SKM-1 (cell line): ENCODE results near the gene DAP.

Experiments used
- DNase-seq: peaks from one replicate; lab custom pipeline; 2025; ENCODE audit not compliant: unreplicated experiment; lab: John Stamatoyannopoulos, UW

Gene DAP

GRCh38 chr5:10712574-10713366, 48.3 kb downstream of the DAP start:
- DNase-seq, result no peak

- DNase-seq, result no peak
Observed at GRCh38 chr5:10711562-10711961, 49.5 kb downstream of the DAP start.

- no peak for DNase-seq
Observed at GRCh38 chr5:10710513-10711128, 50.4 kb downstream of the DAP start.

- DNase-seq, result no peak
Observed at GRCh38 chr5:10709933-10710332, 51.1 kb downstream of the DAP start.

- DNase-seq, result no peak
Observed at GRCh38 chr5:10709409-10709808, 51.6 kb downstream of the DAP start.

- DNase-seq, result no peak
Observed at GRCh38 chr5:10708189-10708944, 52.7 kb downstream of the DAP start.

- no peak for DNase-seq
Observed at GRCh38 chr5:10707198-10708142, 53.6 kb downstream of the DAP start.

GRCh38 chr5:10706326-10706725, 54.7 kb downstream of the DAP start:
- DNase-seq, result no peak

GRCh38 chr5:10705747-10706146, 55.3 kb downstream of the DAP start:
- no peak for DNase-seq

GRCh38 chr5:10704949-10705621, 55.9 kb downstream of the DAP start:
- peak; percentile 74 for DNase-seq

- no peak for DNase-seq
Observed at GRCh38 chr5:10703676-10704075, 57.4 kb downstream of the DAP start.

GRCh38 chr5:10702911-10703491, 58.0 kb downstream of the DAP start:
- no peak for DNase-seq

- no peak for DNase-seq
Observed at GRCh38 chr5:10702040-10702629, 58.9 kb downstream of the DAP start.

- peak; percentile 10 for DNase-seq
Observed at GRCh38 chr5:10701567-10702039, 59.4 kb downstream of the DAP start.

GRCh38 chr5:10700516-10700915, 60.5 kb downstream of the DAP start:
- DNase-seq, result no peak

- no peak for DNase-seq
Observed at GRCh38 chr5:10699987-10700386, 61.0 kb downstream of the DAP start.

GRCh38 chr5:10699281-10699874, 61.7 kb downstream of the DAP start:
- no peak for DNase-seq

- no peak for DNase-seq
Observed at GRCh38 chr5:10695759-10696543, 65.1 kb downstream of the DAP start.
